Keratinocyte (primary cell): ENCODE data around the gene GXYLT2. TPM values are rescaled to one million over a fixed set of nuclear protein-coding genes. Genes with fewer than 3 reads are reported as not detected.

Experiments used
- DNase-seq: peaks from one replicate; pipeline ENCODE4 v3.0.0-alpha.2; 2011; ENCODE audit warnings: low read depth, missing footprints, low spot score
- FAIRE-seq: peaks from 2 replicates; lab custom pipeline; 2011; peaks lifted over from hg19 to GRCh38; lab: Jason Lieb, UNC
- H2AFZ ChIP-seq: 2 replicates; pipeline ENCODE4 v1.6.0; 2012; ENCODE audit warnings: low read length, control low read depth, inconsistent platforms; ENCODE audit not compliant: control insufficient read depth
- H3K27ac ChIP-seq: 2 replicates; pipeline ENCODE4 v1.5.1; 2011; ENCODE audit warnings: low read length; ENCODE audit not compliant: control insufficient read depth, insufficient read depth
- H3K27me3 ChIP-seq: 3 replicates; pipeline ENCODE4 v1.6.0; 2011; ENCODE audit warnings: low read length; ENCODE audit not compliant: control insufficient read depth, insufficient read depth; ENCODE audit errors: extremely low read depth
- H3K36me3 ChIP-seq, 2 experiments: 2 replicates in 1 of 2; 3 replicates in 1 of 2; pipeline ENCODE4 v1.5.1; 2011; ENCODE audit warnings: low read length in 2 of 2, mild to moderate bottlenecking in 1 of 2; ENCODE audit not compliant: control insufficient read depth in 2 of 2, insufficient read depth in 2 of 2; ENCODE audit errors: extremely low read depth in 1 of 2
- H3K4me1 ChIP-seq: 3 replicates; pipeline ENCODE4 v1.5.1; 2011; ENCODE audit warnings: low read length; ENCODE audit not compliant: control insufficient read depth, insufficient read depth; ENCODE audit errors: extremely low read depth
- H3K4me2 ChIP-seq: 3 replicates; pipeline ENCODE4 v1.6.0; 2011; ENCODE audit warnings: low read depth, low read length; ENCODE audit not compliant: control insufficient read depth, insufficient read depth; ENCODE audit errors: extremely low read depth
- H3K4me3 ChIP-seq, 3 experiments: fragments of 200-600 bp in 1 of 3; sonication (generic) in 1 of 3; 2 replicates in 2 of 3; 3 replicates in 1 of 3; pipeline ENCODE4 v1.5.1; 2011 to 2016; ENCODE audit warnings: low read length in 3 of 3, mild to moderate bottlenecking in 3 of 3, control low read depth in 2 of 3, inconsistent platforms in 1 of 3, low read depth in 1 of 3, mixed read lengths in 1 of 3, mixed run types in 1 of 3, moderate library complexity in 1 of 3; ENCODE audit not compliant: control insufficient read depth in 2 of 3, insufficient read depth in 2 of 3; ENCODE audit errors: extremely low read depth in 1 of 3
- H3K79me2 ChIP-seq: 2 replicates; pipeline ENCODE4 v1.6.0; 2012; ENCODE audit warnings: low read length; ENCODE audit not compliant: control insufficient read depth, insufficient read depth
- H3K9ac ChIP-seq: 3 replicates; pipeline ENCODE4 v1.6.0; 2011; ENCODE audit warnings: low read length; ENCODE audit not compliant: control insufficient read depth, insufficient read depth; ENCODE audit errors: extremely low read depth
- H3K9me1 ChIP-seq: 3 replicates; pipeline ENCODE4 v1.6.0; 2011; ENCODE audit warnings: low read length; ENCODE audit not compliant: control insufficient read depth, insufficient read depth; ENCODE audit errors: extremely low read depth
- H3K9me3 ChIP-seq: 2 replicates; pipeline ENCODE4 v1.5.1; 2012; ENCODE audit warnings: low read depth, low read length; ENCODE audit not compliant: control insufficient read depth
- H4K20me1 ChIP-seq: 3 replicates; pipeline ENCODE4 v1.6.0; 2011; ENCODE audit warnings: low read length; ENCODE audit not compliant: control insufficient read depth, insufficient read depth; ENCODE audit errors: extremely low read depth
- EZH2 ChIP-seq: IDR thresholded peaks from one replicate; pipeline ENCODE4 v1.6.1; 2012; ENCODE audit warnings: inconsistent platforms, mild to moderate bottlenecking, low read length, moderate library complexity
- dilution Hi-C: fragments of 300-500 bp; cut with MboI; formaldehyde crosslinking; loops from one replicate; pipeline ENCODE4 v1.7.0; 2020; ENCODE audit warnings: low sequenced_read_pairs; ENCODE audit not compliant: extremely low pct_ligation_motif_present
- polyA plus RNA-seq, 5 experiments: library from polyadenylated mRNA; depleted of rRNA in 3 of 5; stranded (reverse) in 3 of 5; stranded (forward) in 1 of 5; unstranded in 1 of 5; fragments of >200 nt; gene quantifications; 1 replicate in 1 of 5; 2 replicates in 3 of 5; 3 replicates in 1 of 5; pipeline versions ENCODE4 v1.2.1 to v1.2.3, GENCODE V29; 2011 to 2012; ENCODE audit warnings: missing spikeins in 2 of 5, low read depth in 1 of 5, low replicate concordance in 1 of 5
- TF ChIP-seq, protein P1 (sequence below), 3 experiments: IDR thresholded peaks in 1 of 3; conservative IDR thresholded peaks in 1 of 3; optimal IDR thresholded peaks in 1 of 3; 2 replicates in 2 of 3; 3 replicates in 1 of 3; pipeline versions ENCODE3 to v1.5.1; 2011; ENCODE audit warnings: low read length in 3 of 3, mild to moderate bottlenecking in 3 of 3, moderate library complexity in 2 of 3, control low read depth in 1 of 3, inconsistent platforms in 1 of 3; ENCODE audit not compliant: insufficient read depth in 2 of 3; ENCODE audit errors: extremely low read depth in 1 of 3

GXYLT2 gene
- polyA plus RNA-seq, 1 donor (not counting 4 experiments of a cell fraction or from before 2014, with no cell fraction given), result 1.4 TPM

DNA sequence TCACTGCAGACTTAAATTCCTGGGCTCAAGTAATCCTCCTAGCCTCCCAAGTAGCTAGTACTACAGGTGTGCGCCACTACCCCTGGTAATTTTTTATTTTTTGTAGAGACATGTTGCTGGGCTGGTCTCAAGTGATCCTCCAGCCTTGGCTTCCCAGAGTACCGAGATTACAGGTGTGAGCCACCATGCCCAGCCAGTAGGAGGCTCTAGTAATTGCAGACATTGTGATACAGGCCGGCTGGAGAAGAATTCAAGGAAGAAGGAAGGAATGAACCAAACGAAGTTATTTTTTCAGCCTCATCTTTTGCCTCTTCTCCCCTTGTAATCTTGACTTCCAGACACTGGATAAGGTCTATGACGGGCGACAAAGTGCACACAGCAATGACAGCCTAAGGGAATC lies 105.5 kb downstream of the GXYLT2 start:
- no peak for TF ChIP-seq EZH2
- TF ChIP-seq, protein P1, sequence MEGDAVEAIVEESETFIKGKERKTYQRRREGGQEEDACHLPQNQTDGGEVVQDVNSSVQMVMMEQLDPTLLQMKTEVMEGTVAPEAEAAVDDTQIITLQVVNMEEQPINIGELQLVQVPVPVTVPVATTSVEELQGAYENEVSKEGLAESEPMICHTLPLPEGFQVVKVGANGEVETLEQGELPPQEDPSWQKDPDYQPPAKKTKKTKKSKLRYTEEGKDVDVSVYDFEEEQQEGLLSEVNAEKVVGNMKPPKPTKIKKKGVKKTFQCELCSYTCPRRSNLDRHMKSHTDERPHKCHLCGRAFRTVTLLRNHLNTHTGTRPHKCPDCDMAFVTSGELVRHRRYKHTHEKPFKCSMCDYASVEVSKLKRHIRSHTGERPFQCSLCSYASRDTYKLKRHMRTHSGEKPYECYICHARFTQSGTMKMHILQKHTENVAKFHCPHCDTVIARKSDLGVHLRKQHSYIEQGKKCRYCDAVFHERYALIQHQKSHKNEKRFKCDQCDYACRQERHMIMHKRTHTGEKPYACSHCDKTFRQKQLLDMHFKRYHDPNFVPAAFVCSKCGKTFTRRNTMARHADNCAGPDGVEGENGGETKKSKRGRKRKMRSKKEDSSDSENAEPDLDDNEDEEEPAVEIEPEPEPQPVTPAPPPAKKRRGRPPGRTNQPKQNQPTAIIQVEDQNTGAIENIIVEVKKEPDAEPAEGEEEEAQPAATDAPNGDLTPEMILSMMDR (optimal IDR thresholded peaks at IDR 0.05 in 1 of 3, IDR thresholded peaks at IDR 0.05 in 1 of 3, conservative IDR thresholded peaks at IDR 0.05 in 1 of 3; ENCODE audit: extremely low read depth in 1 of 3, insufficient read depth in 2 of 3, low read length in 3 of 3), result peak in 1 of 3 experiments; percentile 3
- no peak overlapping the region for H3K9ac ChIP-seq
- FAIRE-seq (no peak), DNase-seq (no peak)
- H3K9me1 ChIP-seq, result no peaks in the 10 kb centered on the region
- dilution Hi-C loops, result no loop called here
- H3K27ac ChIP-seq, result no peak overlapping the region
- no peak overlapping the region for H3K4me3 ChIP-seq
- H2AFZ ChIP-seq, result no peak overlapping the region
- no peak overlapping the region for H3K4me2 ChIP-seq
- H3K9me3 ChIP-seq, result no peaks in the 10 kb centered on the region
- H3K79me2 ChIP-seq, result peaks cover 15% of the 10 kb centered on the region
- H3K27me3 ChIP-seq, result no peaks in the 10 kb centered on the region
- H4K20me1 ChIP-seq, result peaks cover 4% of the 10 kb centered on the region
- H3K4me1 ChIP-seq, result no peaks in the 10 kb centered on the region
- H3K36me3 ChIP-seq, result no peaks in the 10 kb centered on the region

DNA sequence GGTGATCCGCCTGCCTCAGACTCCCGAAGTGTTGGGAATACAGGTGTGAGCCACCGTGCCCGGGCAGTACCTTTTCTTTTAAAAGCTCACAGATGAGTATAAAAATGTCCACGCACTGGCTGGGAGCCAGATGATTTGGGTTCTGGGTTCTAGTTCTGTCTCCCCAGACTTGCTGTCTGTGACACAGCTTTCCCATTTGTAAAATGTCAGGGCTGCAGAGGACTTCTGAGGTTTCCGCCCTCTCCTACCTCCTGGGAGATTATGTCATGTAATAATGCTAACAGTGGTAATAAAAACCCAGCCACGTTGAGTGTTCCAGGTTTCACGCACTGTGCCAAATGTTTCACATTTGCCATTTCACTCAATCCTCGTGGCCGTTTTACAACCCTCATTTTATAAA lies 107.5 kb downstream of the GXYLT2 start:
- no peaks in the 10 kb centered on the region for H3K9me1 ChIP-seq
- H3K9me3 ChIP-seq, result no peaks in the 10 kb centered on the region
- no peak overlapping the region for H3K4me3 ChIP-seq
- H3K27me3 ChIP-seq, result no peaks in the 10 kb centered on the region
- H2AFZ ChIP-seq, result no peak overlapping the region
- FAIRE-seq, result no peak
- H3K79me2 ChIP-seq, result peaks cover 34% of the 10 kb centered on the region
- no peak overlapping the region for H3K4me2 ChIP-seq
- no peak for DNase-seq
- peaks cover 11% of the 10 kb centered on the region for H3K4me1 ChIP-seq
- H4K20me1 ChIP-seq, result peaks cover 7% of the 10 kb centered on the region
- TF ChIP-seq, protein P1 (optimal IDR thresholded peaks at IDR 0.05 in 1 of 3, IDR thresholded peaks at IDR 0.05 in 1 of 3, conservative IDR thresholded peaks at IDR 0.05 in 1 of 3; ENCODE audit: extremely low read depth in 1 of 3, insufficient read depth in 2 of 3, low read length in 3 of 3), result no peak
- peaks cover 0 to 7% of the 10 kb centered on the region in 2 experiments for H3K36me3 ChIP-seq
- dilution Hi-C loops, result no loop called here
- H3K9ac ChIP-seq, result no peak overlapping the region
- H3K27ac ChIP-seq, result no peak overlapping the region
